Endothelial cell of umbilical vein (primary cell): ENCODE measurements around the gene CGNL1. TPM values are rescaled to one million over a fixed set of nuclear protein-coding genes. Genes with fewer than 3 reads are reported as not detected.

ENCODE experiments used
- BruUV-seq: library from RNA; stranded (reverse); fragments of 400-500 nt; replicated peaks from 2 replicates; lab custom pipeline; 2021; lab: Mats Ljungman, UMichigan
- CTCF ChIA-PET: fragments of 300-600, 350-600 bp; sonication (Branson Sonifier 250); formaldehyde crosslinking; loops from one replicate; lab custom pipeline; 2021; ENCODE audit warnings: antibody characterized with exemption, inconsistent platforms; lab: Charles Lee
- POLR2A ChIA-PET: fragments of 300-600, 350-600 bp; sonication (Branson Sonifier 250); formaldehyde crosslinking; loops from one replicate; lab custom pipeline; 2021; ENCODE audit warnings: antibody characterized with exemption, inconsistent platforms; lab: Charles Lee
- DNase-seq: peaks from one replicate; pipeline ENCODE4 v3.0.0-alpha.2; 2011; ENCODE audit warnings: low read depth, low spot score
- FAIRE-seq: peaks from 2 replicates; lab custom pipeline; 2011; peaks lifted over from hg19 to GRCh38; lab: Jason Lieb, UNC
- H2AFZ ChIP-seq: 2 replicates; pipeline ENCODE4 v1.6.0; 2012; ENCODE audit warnings: low read depth, low read length, control low read depth, inconsistent platforms
- H3K27ac ChIP-seq: 2 replicates; pipeline ENCODE4 v1.5.1; 2011; ENCODE audit warnings: low read depth, mild to moderate bottlenecking, control low read depth, low read length, moderate library complexity; ENCODE audit not compliant: insufficient read depth
- H3K27me3 ChIP-seq, 2 experiments: 2 replicates each; pipeline versions ENCODE4 v1.6.0 to v1.6.1; 2011; ENCODE audit warnings: low read length in 2 of 2, mixed read lengths in 1 of 2; ENCODE audit not compliant: control insufficient read depth in 2 of 2, insufficient read depth in 2 of 2
- H3K36me3 ChIP-seq, 2 experiments: 2 replicates in 1 of 2; 3 replicates in 1 of 2; pipeline ENCODE4 v1.5.1; 2011; ENCODE audit warnings: low read length in 2 of 2, mild to moderate bottlenecking in 1 of 2, moderate library complexity in 1 of 2; ENCODE audit not compliant: control insufficient read depth in 2 of 2, insufficient read depth in 2 of 2; ENCODE audit errors: extremely low read depth in 1 of 2
- H3K4me1 ChIP-seq: 3 replicates; pipeline ENCODE4 v1.5.1; 2011; ENCODE audit warnings: mild to moderate bottlenecking, low read length; ENCODE audit not compliant: control insufficient read depth, insufficient read depth; ENCODE audit errors: extremely low read depth
- H3K4me2 ChIP-seq: 2 replicates; pipeline ENCODE4 v1.6.1; 2011; ENCODE audit warnings: low read length, control low read depth, mixed read lengths; ENCODE audit not compliant: insufficient read depth
- H3K4me3 ChIP-seq, 3 experiments: fragments of 200-600 bp in 1 of 3; sonication (generic), shearing (Covaris generic) in 1 of 3; replicated peaks in 1 of 3; 2 replicates each; pipeline ENCODE4 v1.5.1; 2011 to 2016; ENCODE audit warnings: control low read depth in 3 of 3, low read length in 3 of 3, mild to moderate bottlenecking in 2 of 3, inconsistent platforms in 1 of 3, low read depth in 1 of 3, moderate library complexity in 1 of 3; ENCODE audit not compliant: insufficient read depth in 1 of 3
- H3K79me2 ChIP-seq: 2 replicates; pipeline ENCODE4 v1.6.0; 2012; ENCODE audit warnings: low read length, inconsistent platforms; ENCODE audit not compliant: control insufficient read depth, insufficient read depth
- H3K9ac ChIP-seq: replicated peaks from 2 replicates; pipeline ENCODE3; 2011; ENCODE audit warnings: low read length, control low read depth; ENCODE audit not compliant: insufficient read depth; ENCODE audit errors: extremely low read depth
- H3K9me1 ChIP-seq: replicated peaks from 3 replicates; pipeline ENCODE4 v1.6.0; 2011; ENCODE audit warnings: mild to moderate bottlenecking, low read length; ENCODE audit not compliant: control insufficient read depth, insufficient read depth; ENCODE audit errors: extremely low read depth
- H3K9me3 ChIP-seq: replicated peaks from 2 replicates; pipeline ENCODE4 v1.5.1; 2012; ENCODE audit warnings: low read length, inconsistent platforms; ENCODE audit not compliant: control insufficient read depth, insufficient read depth
- H4K20me1 ChIP-seq: replicated peaks from 2 replicates; pipeline ENCODE3; 2011; ENCODE audit warnings: mild to moderate bottlenecking, low read length; ENCODE audit not compliant: control insufficient read depth, insufficient read depth; ENCODE audit errors: extremely low read depth
- EZH2 ChIP-seq: IDR thresholded peaks from 2 replicates; pipeline ENCODE4 v1.6.1; 2012; ENCODE audit warnings: borderline replicate concordance, low read depth, mild to moderate bottlenecking, moderate library complexity, low read length, inconsistent platforms; ENCODE audit not compliant: severe bottlenecking
- FOS ChIP-seq: IDR thresholded peaks from 2 replicates; pipeline ENCODE4 v1.6.1; 2011; ENCODE audit warnings: mild to moderate bottlenecking, low read length, moderate library complexity, borderline replicate concordance; ENCODE audit not compliant: insufficient read depth
- GATA2 ChIP-seq: IDR thresholded peaks from 2 replicates; pipeline ENCODE4 v1.7.0; 2011; ENCODE audit warnings: low read depth, mild to moderate bottlenecking, moderate library complexity, mixed read lengths, low read length; ENCODE audit not compliant: insufficient read length, insufficient read depth
- JUN ChIP-seq: IDR thresholded peaks from 2 replicates; pipeline ENCODE4 v1.6.1; 2011; ENCODE audit warnings: borderline replicate concordance, low read depth; ENCODE audit not compliant: insufficient read length, insufficient read depth
- MYC ChIP-seq: IDR thresholded peaks from one replicate; pipeline ENCODE4 v1.6.1; 2011; ENCODE audit warnings: mild to moderate bottlenecking, low read depth, low read length
- POLR2A ChIP-seq: IDR thresholded peaks from 2 replicates; pipeline ENCODE4 v1.6.1; 2012; ENCODE audit warnings: low read depth, mild to moderate bottlenecking, control low read depth, low read length
- POLR2AphosphoS5 ChIP-seq: IDR thresholded peaks from 2 replicates; pipeline ENCODE4 v1.6.1; 2012; ENCODE audit warnings: low read depth, mild to moderate bottlenecking, control low read depth, low read length, moderate library complexity; ENCODE audit not compliant: insufficient read depth
- dilution Hi-C: fragments of 300-500 bp; cut with MboI; formaldehyde crosslinking; loops from one replicate; pipeline ENCODE4 v1.15.0; 2019; ENCODE audit warnings: low sequenced_read_pairs; ENCODE audit not compliant: extremely low pct_ligation_motif_present
- intact Hi-C: fragments of 100-400 bp; cut with micrococcal nuclease; formaldehyde crosslinking; loops from one replicate; pipeline ENCODE4 v1.10.0; 2022
- polyA plus RNA-seq, 4 experiments: library from polyadenylated mRNA; depleted of rRNA in 3 of 4; stranded (reverse) in 3 of 4; unstranded in 1 of 4; fragments of >200 nt; gene quantifications; 2 replicates each; pipeline versions ENCODE4 v1.2.1 to v1.2.3, GENCODE V29; 2011 to 2012; ENCODE audit warnings: missing spikeins in 1 of 4
- total RNA-seq: library from RNA; stranded (reverse); gene quantifications from 2 replicates; pipeline ENCODE4 v1.2.3, GENCODE V29; 2021
- TF ChIP-seq, protein P1 (sequence below): IDR thresholded peaks from 2 replicates; pipeline ENCODE4 v1.6.1; 2011; ENCODE audit not compliant: insufficient read depth, insufficient read length

CGNL1 gene
- total and polyA plus RNA-seq, 2 donors (not counting 3 experiments of a cell fraction or from before 2014, with no cell fraction given) = 6.9 to 27.1 TPM

DNA sequence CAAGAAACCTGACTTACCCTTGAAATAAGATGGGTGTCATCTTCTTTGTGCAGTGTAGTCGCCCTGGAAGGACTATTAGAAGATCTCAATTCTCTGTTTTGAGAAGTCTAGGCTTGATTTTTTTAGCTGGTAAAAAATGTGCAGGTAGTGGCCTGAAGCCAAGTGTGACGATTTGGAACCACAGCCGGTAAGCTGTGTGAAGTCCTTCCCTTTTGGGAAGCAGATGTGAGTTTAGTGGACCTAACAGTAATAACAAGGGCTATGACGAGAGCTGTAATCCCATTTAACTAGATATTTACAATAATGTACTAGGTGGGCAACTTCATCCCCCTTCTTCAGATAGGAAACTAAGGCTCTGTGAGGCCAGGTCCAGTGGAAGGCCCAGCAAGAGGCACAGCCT is 133.7 kb downstream of the CGNL1 start:
- no peaks in the 10 kb centered on the region for H4K20me1 ChIP-seq
- H3K27me3 ChIP-seq = no peaks in the 10 kb centered on the region
- BruUV-seq = no TSS peak
- ChIA-PET POLR2A (no interaction called here), CTCF (interaction anchor here (0.9 to 5.0 kb wide), 3 partner anchors 12 to 169 kb away, joined by 3 to 20 read pairs (median 4); no protein-coding TSS in a partner anchor)
- H2AFZ ChIP-seq = no peak overlapping the region
- dilution Hi-C loops = no loop called here
- H3K27ac ChIP-seq = peak overlapping the region; percentile 60
- no peaks in the 10 kb centered on the region for H3K9me1 ChIP-seq
- TF ChIP-seq EZH2 = no peak
- TF ChIP-seq POLR2AphosphoS5 = no peak
- TF ChIP-seq FOS = no peak
- no peak for TF ChIP-seq GATA2
- no peak for TF ChIP-seq MYC
- TF ChIP-seq JUN = no peak
- TF ChIP-seq, protein P1, sequence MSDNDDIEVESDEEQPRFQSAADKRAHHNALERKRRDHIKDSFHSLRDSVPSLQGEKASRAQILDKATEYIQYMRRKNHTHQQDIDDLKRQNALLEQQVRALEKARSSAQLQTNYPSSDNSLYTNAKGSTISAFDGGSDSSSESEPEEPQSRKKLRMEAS = no peak
- H3K4me1 ChIP-seq = peaks cover 32% of the 10 kb centered on the region
- no peaks in the 10 kb centered on the region for H3K9me3 ChIP-seq
- H3K4me2 ChIP-seq = no peak overlapping the region
- FAIRE-seq = no peak
- intact Hi-C loops = loop anchor here (5.0 kb wide), 2 partner anchors 53 to 133 kb away; partner anchors contain the start of gene CGNL1
- no peak overlapping the region for H3K4me3 ChIP-seq
- peak; percentile 56 for DNase-seq
- H3K36me3 ChIP-seq = no peaks in the 10 kb centered on the region
- no peaks in the 10 kb centered on the region for H3K79me2 ChIP-seq
- H3K9ac ChIP-seq = no peak overlapping the region

DNA sequence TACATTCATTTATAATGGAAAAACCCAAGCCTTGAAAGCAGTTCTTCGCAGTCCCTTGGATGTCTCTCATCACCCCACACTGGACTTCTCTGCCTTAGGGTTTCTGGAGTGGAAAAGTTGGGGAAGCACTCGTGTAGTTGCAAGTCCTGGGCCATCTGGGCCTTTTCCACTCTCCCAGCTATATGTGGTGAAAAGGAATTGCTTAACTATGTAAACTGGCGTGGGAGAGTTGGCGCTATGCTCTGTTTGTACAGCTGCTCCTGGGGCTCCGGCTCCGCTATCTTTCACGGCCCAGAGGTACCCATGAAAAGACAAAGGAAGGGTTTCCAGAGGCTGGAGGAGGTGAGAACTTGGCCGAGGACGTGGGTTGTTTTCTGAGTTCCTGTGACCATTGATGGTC is 134.3 kb downstream of the CGNL1 start:
- FAIRE-seq (peak; percentile 55), DNase-seq (peak; percentile 98)
- Histone ChIP-seq H3K27me3 (no peaks in the 10 kb centered on the region), H3K9ac (no peak overlapping the region), H3K4me2 (no peak overlapping the region), H3K79me2 (no peaks in the 10 kb centered on the region), H3K4me3 (no peak overlapping the region), H3K4me1 (peaks cover 25% of the 10 kb centered on the region), H3K9me3 (no peaks in the 10 kb centered on the region), H3K9me1 (no peaks in the 10 kb centered on the region), H3K27ac (peak overlapping the region; percentile 60), H4K20me1 (no peaks in the 10 kb centered on the region), H2AFZ (no peak overlapping the region), H3K36me3 (no peaks in the 10 kb centered on the region)
- dilution Hi-C loops (no loop called here), intact Hi-C loops (no loop called here)
- POLR2A ChIA-PET = no interaction called here
- peak; percentile 37 for TF ChIP-seq POLR2A
- no peak for TF ChIP-seq MYC
- CTCF ChIA-PET = interaction anchor here (0.9 to 5.0 kb wide), 4 partner anchors 11 to 1019 kb away, joined by 3 to 20 read pairs (median 4); no protein-coding TSS in a partner anchor
- BruUV-seq = no TSS peak
